SK-N-SH (cell line): ENCODE data around the gene TANGO6.

Experiments used
- CHD2 ChIP-seq: fragments of 150-350 bp; IDR thresholded peaks from 2 replicates; pipeline ENCODE4 v1.6.1; 2018; ENCODE audit warnings: low read length; ENCODE audit not compliant: partially characterized antibody
- EZH2phosphoT487 ChIP-seq: fragments of 200-600 bp; sonication (generic); IDR thresholded peaks from 2 replicates; pipeline ENCODE4 v1.6.1; 2017; ENCODE audit warnings: low read depth, mixed run types, mild to moderate bottlenecking, antibody characterized with exemption, moderate library complexity, borderline replicate concordance
- FOXM1 ChIP-seq: IDR thresholded peaks from 2 replicates; pipeline ENCODE4 v1.4.0; 2012; ENCODE audit warnings: low read depth, mild to moderate bottlenecking
- GABPA ChIP-seq: IDR thresholded peaks from 2 replicates; pipeline ENCODE4 v1.4.0; 2012; ENCODE audit warnings: low read depth, mild to moderate bottlenecking
- MEF2A ChIP-seq: IDR thresholded peaks from 2 replicates; pipeline ENCODE4 v1.4.0; 2012; ENCODE audit warnings: low read depth, borderline replicate concordance
- POLR2AphosphoS5 ChIP-seq: IDR thresholded peaks from 2 replicates; pipeline ENCODE4 v1.6.1; 2012; ENCODE audit warnings: low read depth, low read length
- RAD21 ChIP-seq: IDR thresholded peaks from 2 replicates; pipeline ENCODE4 v1.6.1; 2012; ENCODE audit warnings: mild to moderate bottlenecking, low read length
- TAF1 ChIP-seq: IDR thresholded peaks from 2 replicates; pipeline ENCODE4 v1.6.1; 2012; ENCODE audit warnings: low read depth, mild to moderate bottlenecking, low read length, moderate library complexity, borderline replicate concordance
- TCF12 ChIP-seq: IDR thresholded peaks from 2 replicates; pipeline ENCODE4 v1.4.0; 2012
- TEAD4 ChIP-seq: IDR thresholded peaks from 2 replicates; pipeline ENCODE4 v1.4.0; 2012; ENCODE audit warnings: mild to moderate bottlenecking, borderline replicate concordance; ENCODE audit not compliant: insufficient read depth
- YY1 ChIP-seq: IDR thresholded peaks from 2 replicates; pipeline ENCODE4 v1.4.0; 2012; ENCODE audit warnings: low read depth, mild to moderate bottlenecking
- TF ChIP-seq, protein P1 (sequence below): fragments of 200-600 bp; sonication (generic); IDR thresholded peaks from 2 replicates; pipeline ENCODE4 v1.6.1; 2017; ENCODE audit warnings: antibody characterized with exemption, mild to moderate bottlenecking, moderate library complexity
- TF ChIP-seq, protein P2 (sequence below): fragments of 150-350 bp; IDR thresholded peaks from 2 replicates; pipeline ENCODE4 v1.6.1; 2017; ENCODE audit warnings: antibody characterized with exemption, low read length, low read depth, borderline replicate concordance
- TF ChIP-seq, protein P3 (sequence below): IDR thresholded peaks from 2 replicates; pipeline ENCODE4; 2012

- TF ChIP-seq, protein P1, sequence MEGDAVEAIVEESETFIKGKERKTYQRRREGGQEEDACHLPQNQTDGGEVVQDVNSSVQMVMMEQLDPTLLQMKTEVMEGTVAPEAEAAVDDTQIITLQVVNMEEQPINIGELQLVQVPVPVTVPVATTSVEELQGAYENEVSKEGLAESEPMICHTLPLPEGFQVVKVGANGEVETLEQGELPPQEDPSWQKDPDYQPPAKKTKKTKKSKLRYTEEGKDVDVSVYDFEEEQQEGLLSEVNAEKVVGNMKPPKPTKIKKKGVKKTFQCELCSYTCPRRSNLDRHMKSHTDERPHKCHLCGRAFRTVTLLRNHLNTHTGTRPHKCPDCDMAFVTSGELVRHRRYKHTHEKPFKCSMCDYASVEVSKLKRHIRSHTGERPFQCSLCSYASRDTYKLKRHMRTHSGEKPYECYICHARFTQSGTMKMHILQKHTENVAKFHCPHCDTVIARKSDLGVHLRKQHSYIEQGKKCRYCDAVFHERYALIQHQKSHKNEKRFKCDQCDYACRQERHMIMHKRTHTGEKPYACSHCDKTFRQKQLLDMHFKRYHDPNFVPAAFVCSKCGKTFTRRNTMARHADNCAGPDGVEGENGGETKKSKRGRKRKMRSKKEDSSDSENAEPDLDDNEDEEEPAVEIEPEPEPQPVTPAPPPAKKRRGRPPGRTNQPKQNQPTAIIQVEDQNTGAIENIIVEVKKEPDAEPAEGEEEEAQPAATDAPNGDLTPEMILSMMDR, result no peak
- TF ChIP-seq YY1 (no peak), RAD21 (no peak), TAF1 (no peak), POLR2AphosphoS5 (no peak), CHD2 (no peak), TCF12 (no peak), MEF2A (no peak), FOXM1 (no peak), GABPA (no peak), EZH2phosphoT487 (no peak), TEAD4 (no peak)
- TF ChIP-seq, protein P2, sequence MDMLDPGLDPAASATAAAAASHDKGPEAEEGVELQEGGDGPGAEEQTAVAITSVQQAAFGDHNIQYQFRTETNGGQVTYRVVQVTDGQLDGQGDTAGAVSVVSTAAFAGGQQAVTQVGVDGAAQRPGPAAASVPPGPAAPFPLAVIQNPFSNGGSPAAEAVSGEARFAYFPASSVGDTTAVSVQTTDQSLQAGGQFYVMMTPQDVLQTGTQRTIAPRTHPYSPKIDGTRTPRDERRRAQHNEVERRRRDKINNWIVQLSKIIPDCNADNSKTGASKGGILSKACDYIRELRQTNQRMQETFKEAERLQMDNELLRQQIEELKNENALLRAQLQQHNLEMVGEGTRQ, result no peak
- TF ChIP-seq, protein P3, sequence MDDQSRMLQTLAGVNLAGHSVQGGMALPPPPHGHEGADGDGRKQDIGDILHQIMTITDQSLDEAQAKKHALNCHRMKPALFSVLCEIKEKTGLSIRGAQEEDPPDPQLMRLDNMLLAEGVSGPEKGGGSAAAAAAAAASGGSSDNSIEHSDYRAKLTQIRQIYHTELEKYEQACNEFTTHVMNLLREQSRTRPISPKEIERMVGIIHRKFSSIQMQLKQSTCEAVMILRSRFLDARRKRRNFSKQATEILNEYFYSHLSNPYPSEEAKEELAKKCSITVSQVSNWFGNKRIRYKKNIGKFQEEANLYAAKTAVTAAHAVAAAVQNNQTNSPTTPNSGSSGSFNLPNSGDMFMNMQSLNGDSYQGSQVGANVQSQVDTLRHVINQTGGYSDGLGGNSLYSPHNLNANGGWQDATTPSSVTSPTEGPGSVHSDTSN, result no peak
Observed at GRCh38 chr16:69100071-69100691, 256.9 kb downstream of the TANGO6 start.
